Measurements from ENCODE around the gene ATG10.
"Not testable (repeated sequence)": the region's sequence is repeated elsewhere in the genome, so short reads cannot be mapped to it uniquely, and the experiment has no call there.

Gene ATG10

GRCh38 chr5:81983148-81983547 is 11.3 kb downstream of the ATG10 start:
- DNase-seq: not testable (repeated sequence)

- not testable (repeated sequence) for DNase-seq
These were observed 11.7 kb downstream of the ATG10 start for GRCh38 chr5:81983563-81983962.

GRCh38 chr5:81986126-81986525 is 14.3 kb downstream of the ATG10 start:
- no peak for DNase-seq

GRCh38 chr5:81989204-81989603 is 17.4 kb downstream of the ATG10 start:
- no peak for DNase-seq

GRCh38 chr5:81994679-81995078 is 22.9 kb downstream of the ATG10 start:
- no peak for DNase-seq

- DNase-seq: no peak
These were observed 23.6 kb downstream of the ATG10 start for GRCh38 chr5:81995407-81995806.

- no peak for DNase-seq
These were observed 32.7 kb downstream of the ATG10 start for GRCh38 chr5:82004511-82004910.

- not testable (repeated sequence) for DNase-seq
These were observed 38.0 kb downstream of the ATG10 start for GRCh38 chr5:82009869-82010268.

- DNase-seq: no peak
These were observed 38.9 kb downstream of the ATG10 start for GRCh38 chr5:82010696-82011095.

- DNase-seq: no peak
These were observed 39.9 kb downstream of the ATG10 start for GRCh38 chr5:82011761-82012160.

GRCh38 chr5:82014644-82015043 is 42.8 kb downstream of the ATG10 start:
- DNase-seq: not testable (repeated sequence)

- DNase-seq: no peak
These were observed 46.6 kb downstream of the ATG10 start for GRCh38 chr5:82018462-82018861.

- DNase-seq: no peak
These were observed 47.7 kb downstream of the ATG10 start for GRCh38 chr5:82019342-82020138.

GRCh38 chr5:82022499-82022898 is 50.7 kb downstream of the ATG10 start:
- DNase-seq: no peak

- DNase-seq: no peak
These were observed 51.8 kb downstream of the ATG10 start for GRCh38 chr5:82023644-82024043.

- DNase-seq: no peak
These were observed 59.6 kb downstream of the ATG10 start for GRCh38 chr5:82031220-82032119.

GRCh38 chr5:82042894-82043293 is 71.1 kb downstream of the ATG10 start:
- not testable (repeated sequence) for DNase-seq

GRCh38 chr5:82044010-82044409 is 72.2 kb downstream of the ATG10 start:
- no peak for DNase-seq

- no peak for DNase-seq
These were observed 73.9 kb downstream of the ATG10 start for GRCh38 chr5:82045554-82046275.

- no peak for DNase-seq
These were observed 74.4 kb downstream of the ATG10 start for GRCh38 chr5:82046276-82046647.

- DNase-seq: no peak
These were observed 79.1 kb downstream of the ATG10 start for GRCh38 chr5:82050955-82051354.

- no peak for DNase-seq
These were observed 82.3 kb downstream of the ATG10 start for GRCh38 chr5:82054004-82054710.

GRCh38 chr5:82057051-82057450 is 85.2 kb downstream of the ATG10 start:
- DNase-seq: no peak
